Measurements from ENCODE around the gene RNF212. TPM values are rescaled to one million over a fixed set of nuclear protein-coding genes. Genes with fewer than 3 reads are reported as not detected.
A peak's percentile ranks its signal among the peaks of the same experiment; 100 is the strongest.

RNF212 gene
- total RNA-seq, 1 donor from 2014 or later: not detected

DNA sequence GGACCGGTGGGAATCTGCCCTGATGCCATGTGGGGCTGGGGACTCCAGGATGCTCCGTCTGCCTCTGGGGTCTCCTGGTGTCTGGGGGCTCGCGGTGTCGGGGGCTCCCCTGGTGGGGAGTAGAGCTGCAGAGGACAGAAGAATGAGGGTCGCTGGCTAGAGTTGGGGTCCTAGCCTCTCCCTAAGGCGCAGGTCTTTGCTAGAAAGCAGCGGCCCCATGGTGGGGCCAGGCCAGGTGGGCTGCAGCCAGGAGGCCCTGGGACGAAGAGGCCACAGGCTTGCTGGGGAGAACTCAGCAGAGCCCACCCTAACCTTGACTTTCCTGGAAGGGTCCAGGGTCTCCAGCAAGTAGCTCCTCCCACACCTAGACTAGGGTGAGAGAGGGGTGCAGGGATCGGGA, 80.5 kb downstream of the RNF212 start:
- Histone ChIP-seq H3K9me3 (no peaks in the 10 kb centered on the region), H3K4me3 (no peak overlapping the region), H3K4me1 (peaks cover 36 to 51% of the 10 kb centered on the region in 2 donors), H3K27me3 (no peaks in the 10 kb centered on the region), H3K36me3 (no peaks in the 10 kb centered on the region), H3K27ac (peak overlapping the region in 1 of 2 donors; percentile 91)
- TF ChIP-seq, protein P1, sequence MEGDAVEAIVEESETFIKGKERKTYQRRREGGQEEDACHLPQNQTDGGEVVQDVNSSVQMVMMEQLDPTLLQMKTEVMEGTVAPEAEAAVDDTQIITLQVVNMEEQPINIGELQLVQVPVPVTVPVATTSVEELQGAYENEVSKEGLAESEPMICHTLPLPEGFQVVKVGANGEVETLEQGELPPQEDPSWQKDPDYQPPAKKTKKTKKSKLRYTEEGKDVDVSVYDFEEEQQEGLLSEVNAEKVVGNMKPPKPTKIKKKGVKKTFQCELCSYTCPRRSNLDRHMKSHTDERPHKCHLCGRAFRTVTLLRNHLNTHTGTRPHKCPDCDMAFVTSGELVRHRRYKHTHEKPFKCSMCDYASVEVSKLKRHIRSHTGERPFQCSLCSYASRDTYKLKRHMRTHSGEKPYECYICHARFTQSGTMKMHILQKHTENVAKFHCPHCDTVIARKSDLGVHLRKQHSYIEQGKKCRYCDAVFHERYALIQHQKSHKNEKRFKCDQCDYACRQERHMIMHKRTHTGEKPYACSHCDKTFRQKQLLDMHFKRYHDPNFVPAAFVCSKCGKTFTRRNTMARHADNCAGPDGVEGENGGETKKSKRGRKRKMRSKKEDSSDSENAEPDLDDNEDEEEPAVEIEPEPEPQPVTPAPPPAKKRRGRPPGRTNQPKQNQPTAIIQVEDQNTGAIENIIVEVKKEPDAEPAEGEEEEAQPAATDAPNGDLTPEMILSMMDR (IDR thresholded peaks at IDR 0.05): no peak
- intact Hi-C loops (cut with DNase I): no loop called here
- DNase-seq (ENCODE audit: low spot score in 2 of 2): no peak

DNA sequence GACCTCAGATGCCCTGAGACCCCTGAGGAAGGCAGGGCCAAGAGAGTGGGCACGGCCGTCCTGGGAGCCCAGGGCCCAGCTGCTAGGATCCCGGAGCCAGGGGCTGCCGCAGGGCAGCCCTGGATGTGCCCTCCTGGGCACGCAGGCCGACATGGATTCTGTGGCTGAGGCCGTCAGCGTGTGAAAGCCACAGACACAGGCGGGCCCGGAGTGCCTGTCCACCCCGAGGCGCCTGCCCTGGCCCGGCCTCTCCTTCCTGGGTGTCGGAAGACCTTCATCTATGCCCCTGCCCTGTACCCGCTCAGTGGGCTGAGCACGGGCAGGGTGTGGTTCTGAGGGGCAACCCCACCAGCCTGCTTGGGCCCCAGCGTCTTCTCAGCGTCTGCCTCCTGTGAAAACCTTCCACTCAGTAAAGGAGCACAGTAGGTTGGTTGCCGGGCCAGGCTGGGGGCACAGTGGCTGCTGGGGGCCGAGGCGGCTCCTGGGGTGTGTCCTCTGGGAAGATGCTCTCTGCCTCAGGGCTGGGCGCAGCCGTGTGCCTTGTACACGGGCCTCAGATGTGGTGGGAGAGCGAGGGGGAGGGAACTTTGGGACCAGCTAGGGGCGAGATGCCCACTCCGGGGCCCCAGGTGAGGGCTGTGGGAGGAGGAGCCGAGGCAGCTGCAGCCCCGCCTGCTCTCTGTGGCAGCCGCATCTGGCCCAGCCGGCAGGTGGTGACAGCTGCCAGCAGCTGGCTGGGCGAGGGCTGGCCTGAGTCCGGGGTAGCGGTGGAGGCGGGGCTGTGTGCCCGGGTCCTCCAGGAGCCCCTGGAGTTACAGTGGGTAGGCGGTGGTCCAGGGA, 81.2 kb downstream of the RNF212 start:
- DNase-seq (ENCODE audit: low spot score in 2 of 2): no peak
- no peak overlapping the region for H3K4me3 ChIP-seq
- intact Hi-C loops (cut with DNase I): no loop called here
- H3K9me3 ChIP-seq: no peaks in the 10 kb centered on the region
- no peaks in the 10 kb centered on the region for H3K27me3 ChIP-seq
- no peaks in the 10 kb centered on the region for H3K36me3 ChIP-seq
- no peak overlapping the region for H3K27ac ChIP-seq
- peaks cover 36 to 49% of the 10 kb centered on the region in 2 donors for H3K4me1 ChIP-seq
- TF ChIP-seq, protein P1 (IDR thresholded peaks at IDR 0.05): peak in 2 of 3 experiments; percentile 46 to 50

DNA sequence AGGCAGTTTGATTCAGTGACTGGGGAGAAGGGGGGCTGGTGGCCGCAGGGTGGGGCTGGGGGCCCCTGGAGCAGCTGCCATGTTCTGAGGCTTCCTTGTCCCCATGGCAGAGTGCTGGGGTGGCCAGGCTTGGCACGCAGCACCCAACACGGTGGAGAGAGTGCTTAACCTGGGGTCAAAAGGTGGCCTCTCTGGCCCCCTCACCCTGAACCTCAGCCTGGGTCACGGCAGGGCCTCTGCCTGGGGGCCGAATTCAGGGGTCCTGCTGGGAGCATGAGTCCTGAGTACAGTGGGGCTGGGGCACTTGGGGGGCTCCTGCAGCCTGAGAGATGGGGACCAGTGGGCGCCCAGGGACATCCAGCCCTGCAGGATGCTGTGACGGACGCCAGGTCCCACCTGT, 82.0 kb downstream of the RNF212 start:
- H3K36me3 ChIP-seq: no peaks in the 10 kb centered on the region
- H3K27ac ChIP-seq: no peak overlapping the region
- TF ChIP-seq, protein P1 (IDR thresholded peaks at IDR 0.05): no peak
- no peak for DNase-seq (ENCODE audit: low spot score in 2 of 2)
- no peaks in the 10 kb centered on the region for H3K9me3 ChIP-seq
- H3K4me1 ChIP-seq: peaks cover 33 to 41% of the 10 kb centered on the region in 2 donors
- H3K27me3 ChIP-seq: no peaks in the 10 kb centered on the region
- no peak overlapping the region for H3K4me3 ChIP-seq
- intact Hi-C loops (cut with DNase I): no loop called here

DNA sequence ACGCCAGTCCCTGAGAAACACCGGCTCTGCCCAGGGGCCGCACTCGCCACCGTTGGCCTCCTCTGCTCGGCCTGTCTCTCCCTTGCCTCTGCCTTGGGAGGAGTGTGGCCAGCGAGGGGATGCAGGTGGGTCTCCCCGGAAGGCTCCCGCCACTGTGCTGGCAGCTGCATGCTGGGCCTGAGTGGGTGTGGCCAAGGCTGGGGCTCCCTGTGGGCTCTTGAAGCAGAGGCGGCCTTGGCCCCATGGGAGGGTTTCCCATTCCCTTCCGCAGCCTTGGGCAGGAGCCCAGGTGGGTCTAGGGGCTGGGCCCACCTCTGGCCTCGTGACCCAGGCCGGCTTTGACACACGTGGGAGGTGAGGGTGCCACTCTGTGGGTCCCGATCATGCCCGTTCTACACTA, 82.8 kb downstream of the RNF212 start:
- Histone ChIP-seq H3K4me1 (peaks cover 26 to 33% of the 10 kb centered on the region in 2 donors), H3K27me3 (no peaks in the 10 kb centered on the region), H3K9me3 (no peaks in the 10 kb centered on the region), H3K4me3 (no peak overlapping the region), H3K27ac (no peak overlapping the region), H3K36me3 (peaks cover 0 to 3% of the 10 kb centered on the region in 2 donors)
- TF ChIP-seq, protein P1 (IDR thresholded peaks at IDR 0.05): no peak
- no peak for DNase-seq (ENCODE audit: low spot score in 2 of 2)
- intact Hi-C loops (cut with DNase I): no loop called here

DNA sequence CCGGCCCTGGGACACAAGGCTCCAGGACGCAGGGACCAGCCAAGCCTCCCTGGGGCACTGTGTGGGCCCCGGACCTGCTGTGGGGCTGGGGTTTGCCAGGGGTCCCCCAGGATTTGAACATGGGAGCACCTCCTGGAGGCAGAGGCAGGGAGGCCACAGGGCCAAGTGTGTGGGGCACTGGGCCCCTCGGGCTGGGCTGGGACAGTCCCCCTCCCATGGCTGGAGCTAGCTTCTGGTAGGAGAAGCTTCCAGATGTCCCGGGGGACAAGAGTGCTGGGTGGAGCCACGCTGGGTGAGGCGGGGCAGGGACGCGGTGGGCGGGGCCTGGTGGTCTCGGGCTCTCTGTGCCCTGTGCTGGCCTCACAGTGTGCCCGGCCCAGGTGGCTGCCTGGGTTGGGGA, 83.3 kb downstream of the RNF212 start:
- Histone ChIP-seq H3K4me1 (peaks cover 22 to 28% of the 10 kb centered on the region in 2 donors), H3K9me3 (no peaks in the 10 kb centered on the region), H3K4me3 (no peak overlapping the region), H3K27me3 (no peaks in the 10 kb centered on the region), H3K27ac (no peak overlapping the region), H3K36me3 (peaks cover 4 to 8% of the 10 kb centered on the region in 2 donors)
- TF ChIP-seq, protein P1 (IDR thresholded peaks at IDR 0.05): no peak
- intact Hi-C loops (cut with DNase I): no loop called here
- no peak for DNase-seq (ENCODE audit: low spot score in 2 of 2)
